GM12878 (cell line): ENCODE results near the gene EFNA3. TPM values are rescaled to one million over a fixed set of nuclear protein-coding genes. Genes with fewer than 3 reads are reported as not detected.

Experiments
- ATAC-seq: fragments of 200-7000 bp; cut with Tn5 transposase; 3 replicates; pipeline ENCODE4 v1.9.1; 2020; ENCODE audit warnings: mild to moderate bottlenecking, moderate library complexity
- BruUV-seq: library from RNA; stranded (reverse); fragments of 400-500 nt; replicated peaks from 2 replicates; lab custom pipeline; 2021; lab: Mats Ljungman, UMichigan
- CTCF ChIA-PET: fragments of 300-600 bp; sonication (Branson Sonifier 250); formaldehyde crosslinking; extraction: SDS; loops from one replicate; lab custom pipeline; 2021; ENCODE audit warnings: inconsistent platforms; lab: Yijun Ruan, JAX
- POLR2A ChIA-PET: fragments of 350-600 bp; formaldehyde crosslinking; extraction: SDS; loops from one replicate; lab custom pipeline; 2021; ENCODE audit warnings: inconsistent platforms; lab: Charles Lee
- RAD21 ChIA-PET: fragments of 300-600 bp; sonication (Branson Sonifier 250); formaldehyde crosslinking; loops from one replicate; lab custom pipeline; 2023; ENCODE audit warnings: antibody characterized with exemption; ENCODE audit not compliant: unreplicated experiment; lab: Charles Lee
- SMC1A ChIA-PET: fragments of 300-600 bp; sonication (Branson Sonifier 250); formaldehyde crosslinking; loops from one replicate; lab custom pipeline; 2023; ENCODE audit not compliant: unreplicated experiment, uncharacterized antibody; lab: Charles Lee
- DNase-seq: peaks from one replicate; pipeline ENCODE4 v3.0.0-alpha.2; 2011; ENCODE audit warnings: low read depth, low spot score
- FAIRE-seq: peaks from 3 replicates; lab custom pipeline; 2011; peaks lifted over from hg19 to GRCh38; lab: Jason Lieb, UNC
- H2AFZ ChIP-seq: 2 replicates; pipeline ENCODE4 v1.6.0; 2011; ENCODE audit warnings: low read depth, low read length, control low read depth; ENCODE audit not compliant: control insufficient read depth
- H3K27ac ChIP-seq: 2 replicates; pipeline ENCODE4 v1.5.1; 2011; ENCODE audit warnings: control low read depth; ENCODE audit not compliant: control insufficient read depth, insufficient read depth
- H3K27me3 ChIP-seq, 2 experiments: replicated peaks in 1 of 2; 2 replicates each; pipeline versions ENCODE4 v1.6.0 to v1.6.1; 2011; ENCODE audit warnings: low read length in 1 of 2; ENCODE audit not compliant: control insufficient read depth in 2 of 2, insufficient read depth in 2 of 2
- H3K36me3 ChIP-seq, 2 experiments: 2 replicates each; pipeline ENCODE4 v1.5.1; 2011; ENCODE audit warnings: low read length in 1 of 2; ENCODE audit not compliant: control insufficient read depth in 2 of 2, insufficient read depth in 2 of 2
- H3K4me1 ChIP-seq: 2 replicates; pipeline ENCODE4 v1.6.1; 2011; ENCODE audit warnings: mild to moderate bottlenecking, low read length, moderate library complexity, mixed read lengths; ENCODE audit not compliant: control insufficient read depth, insufficient read depth
- H3K4me2 ChIP-seq: 2 replicates; pipeline ENCODE4 v1.6.0; 2011; ENCODE audit warnings: control low read depth; ENCODE audit not compliant: control insufficient read depth, insufficient read depth
- H3K4me3 ChIP-seq: fragments of 200-600 bp; sonication (generic); 2 replicates; pipeline ENCODE4 v1.5.1; 2016
- H3K79me2 ChIP-seq: 2 replicates; pipeline ENCODE4 v1.6.0; 2011; ENCODE audit warnings: low read length; ENCODE audit not compliant: control insufficient read depth, insufficient read depth
- H3K9ac ChIP-seq: 2 replicates; pipeline ENCODE4 v1.8.0; 2011; ENCODE audit warnings: low read length, control low read depth, mixed read lengths; ENCODE audit not compliant: control insufficient read depth, insufficient read depth
- H3K9me3 ChIP-seq: replicated peaks from 3 replicates; pipeline ENCODE4 v1.5.1; 2011; ENCODE audit warnings: mild to moderate bottlenecking, low read length; ENCODE audit not compliant: control insufficient read depth, insufficient read depth
- H4K20me1 ChIP-seq: 2 replicates; pipeline ENCODE4 v1.6.0; 2011; ENCODE audit not compliant: control insufficient read depth, insufficient read depth
- CBFB ChIP-seq: IDR thresholded peaks from 2 replicates; pipeline ENCODE4 v1.6.1; 2016; ENCODE audit warnings: antibody characterized with exemption, low read depth
- ZBTB40 ChIP-seq: fragments of 450-650 bp; IDR thresholded peaks from 2 replicates; pipeline ENCODE4 v1.6.1; 2016; ENCODE audit warnings: mild to moderate bottlenecking, moderate library complexity, borderline replicate concordance
- WGBS: methylation state at CpG from one replicate; pipeline ENCODE4 v1.1.6; 2016; ENCODE audit warnings: low lambda C conversion rate; ENCODE audit not compliant: insufficient replicate concordance, insufficient coverage; ENCODE audit errors: missing lambda C conversion rate; 5-methylcytosine and 5-hydroxymethylcytosine counted together
- in situ Hi-C: fragments of 300-500 bp; cut with MboI; formaldehyde crosslinking; loops from 9 replicates; pipeline ENCODE4 v1.14.3; 2018; ENCODE audit warnings: mixed read lengths
- intact Hi-C: fragments of 100-400 bp; cut with micrococcal nuclease; formaldehyde crosslinking; loops from one replicate; pipeline ENCODE4 v1.14.2; 2022; ENCODE audit not compliant: unreplicated experiment
- polyA plus RNA-seq, 11 experiments: library from polyadenylated mRNA; depleted of rRNA in 4 of 11; unstranded in 6 of 11; stranded (reverse) in 5 of 11; fragments of >200 nt; fragmentation: Nextera tagmentation in 4 of 11; fragmentation: Illumina TruSeq in 1 of 11; extraction: Ambion mirVana in 4 of 11; extraction: Trizol in 1 of 11; gene quantifications; 1 replicate in 1 of 11; 2 replicates in 10 of 11; pipeline versions ENCODE4 v1.2.1 to v1.2.3, GENCODE V29; 2011 to 2016; ENCODE audit warnings: inconsistent platforms in 2 of 11, missing spikeins in 2 of 11, low read depth in 1 of 11
- total RNA-seq, 4 experiments: library from RNA; depleted of rRNA in 3 of 4; stranded (reverse); fragments of >200 nt in 3 of 4; fragmentation: Illumina TruSeq in 1 of 4; extraction: Trizol in 1 of 4; gene quantifications; 2 replicates each; pipeline versions ENCODE4 v1.2.1 to v1.2.3, GENCODE V29; 2013 to 2021

EFNA3 gene
- total and polyA plus RNA-seq, 10 of the 15 experiments (the other 5 are each of a cell fraction or from before 2014, with no cell fraction given), result 0.08 to 5.4 (median 1.1) TPM

GRCh38 chr1:155086856-155087535, 8.4 kb downstream of the EFNA3 start:
- H4K20me1 ChIP-seq, result no peaks in the 10 kb centered on the region
- no TSS peak for BruUV-seq
- no peaks in the 10 kb centered on the region for H3K9me3 ChIP-seq
- H3K79me2 ChIP-seq, result no peaks in the 10 kb centered on the region
- FAIRE-seq (no peak), ATAC-seq (no peak), DNase-seq (no peak)
- in situ Hi-C loops (no loop called here), intact Hi-C loops (loop anchor here (10.0 kb wide), 1 partner anchor 602 kb away; no protein-coding TSS in a partner anchor)
- no peaks in the 10 kb centered on the region for H3K36me3 ChIP-seq
- WGBS, result 41% methylated on average over 8 of the region's 8 CpGs
- H3K27ac ChIP-seq, result no peak overlapping the region
- H3K27me3 ChIP-seq, result peaks cover 11 to 12% of the 10 kb centered on the region in 2 experiments
- ChIA-PET CTCF (interaction anchor here (0.6 to 5.5 kb wide), 14 partner anchors 8 to 527 kb away, joined by 3 to 195 read pairs (median 7); partner anchors contain the start of genes EFNA4, KRTCAP2 and SHC1), RAD21 (interaction anchor here (0.6 to 3.0 kb wide), 3 partner anchors 22 to 790 kb away, joined by 3 to 63 read pairs (median 22); partner anchors contain the start of gene EFNA4), POLR2A (no interaction called here), SMC1A (interaction anchor here (0.8 to 2.9 kb wide), 3 partner anchors 42 to 85 kb away, joined by 3 to 17 read pairs (median 5); no protein-coding TSS in a partner anchor)
- no peak overlapping the region for H3K4me2 ChIP-seq
- H3K9ac ChIP-seq, result no peak overlapping the region
- no peak overlapping the region for H3K4me3 ChIP-seq
- no peak overlapping the region for H2AFZ ChIP-seq
- peaks cover 20% of the 10 kb centered on the region for H3K4me1 ChIP-seq
- no peak for TF ChIP-seq CBFB
- no peak for TF ChIP-seq ZBTB40
